ENCODE measurements around the gene GNB1. TPM values are rescaled to one million over a fixed set of nuclear protein-coding genes. Genes with fewer than 3 reads are reported as not detected.

GNB1 gene
- total RNA-seq, 1 experiment from 2014 or later, result 93.7 TPM

DNA sequence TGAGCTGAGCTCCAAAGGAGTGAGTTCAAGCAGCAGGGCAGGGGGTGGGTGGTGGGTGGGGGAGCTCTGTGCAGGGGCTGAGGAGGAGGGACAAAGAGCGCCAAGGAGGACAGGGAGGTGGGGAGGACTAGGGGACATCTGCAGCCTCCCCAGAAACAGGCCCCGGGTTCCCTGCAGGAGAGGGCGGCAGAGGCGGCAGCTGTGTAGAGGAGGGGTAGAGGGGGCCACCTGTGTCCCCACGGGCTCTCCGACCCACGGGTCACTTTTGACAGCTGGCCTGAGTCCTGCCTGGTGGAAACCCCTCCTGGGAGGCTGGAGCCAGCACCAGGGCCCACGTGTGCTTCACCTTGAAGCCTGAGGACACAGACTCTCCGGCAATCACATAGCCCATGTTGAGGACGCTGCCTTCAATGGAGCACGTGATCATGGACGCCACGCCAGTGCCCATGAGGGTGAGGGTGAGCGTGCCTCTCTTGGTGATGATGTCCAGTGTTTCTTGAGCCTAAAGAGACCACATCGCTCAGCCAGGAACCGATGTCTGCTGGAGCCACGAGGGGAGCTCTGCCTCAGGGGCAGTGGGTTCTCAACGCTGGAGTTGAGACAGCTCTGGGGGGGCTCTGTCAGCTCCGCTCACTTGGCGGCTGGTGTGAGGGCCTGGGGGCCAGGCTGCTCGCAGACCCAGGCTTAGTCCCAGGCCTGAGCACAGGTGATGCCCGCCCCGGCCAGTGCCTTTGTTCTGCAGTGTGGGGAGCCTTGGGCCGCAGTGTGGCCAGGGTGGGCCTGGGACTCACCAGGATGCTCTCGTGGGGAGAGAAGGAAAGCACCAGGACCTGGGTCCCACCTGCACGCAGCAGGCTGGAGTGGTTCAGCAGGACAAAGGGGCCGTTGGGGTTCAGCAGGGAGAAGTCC is 34.8 kb upstream of the GNB1 start:
- DNase-seq, result no peak
- no peaks in the 10 kb centered on the region for H3K4me1 ChIP-seq (ENCODE audit: low read length)

DNA sequence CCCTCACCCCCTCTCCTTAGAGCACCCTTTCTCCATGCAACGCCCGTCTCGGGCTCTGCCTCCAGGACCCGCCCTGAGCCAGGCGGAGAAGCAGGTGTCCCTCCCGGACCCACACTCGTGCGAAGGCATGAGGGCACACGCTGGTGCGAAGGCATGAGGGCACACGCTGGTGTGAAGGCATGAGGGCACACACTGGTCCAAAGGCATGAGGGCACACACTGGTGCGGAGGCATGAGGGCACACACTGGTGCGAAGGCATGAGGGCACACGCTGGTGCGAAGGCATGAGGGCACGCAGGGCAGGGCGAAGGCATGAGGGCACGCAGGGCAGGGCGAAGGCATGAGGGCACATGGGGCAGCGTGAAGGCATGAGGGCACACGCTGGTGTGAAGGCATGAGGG is 34.0 kb upstream of the GNB1 start:
- Histone ChIP-seq H3K4me3 (ENCODE audit: low read length) (no peak overlapping the region), H3K27ac (ENCODE audit: low read length) (no peak overlapping the region), H2AFZ (ENCODE audit: low read length) (no peak overlapping the region), H4K20me1 (ENCODE audit: insufficient read depth, low read depth, low read length) (no peaks in the 10 kb centered on the region), H3K27me3 (ENCODE audit: low read length) (no peaks in the 10 kb centered on the region), H3K9me2 (replicated peaks; ENCODE audit: insufficient read depth, low read length) (no peaks in the 10 kb centered on the region), H3K36me3 (ENCODE audit: insufficient read depth, low read length) (no peaks in the 10 kb centered on the region), H3K79me2 (ENCODE audit: low read length) (no peaks in the 10 kb centered on the region), H3K4me1 (ENCODE audit: low read length) (peaks cover under 1% of the 10 kb centered on the region), H3K4me2 (ENCODE audit: low read depth, low read length, poor library complexity, severe bottlenecking) (no peak overlapping the region), H3K9ac (ENCODE audit: low read length) (no peak overlapping the region), H3K9me3 (ENCODE audit: low read length) (no peaks in the 10 kb centered on the region)
- DNase-seq, result no peak

More for the DNA sequence above, 34.8 kb upstream of the GNB1 start:
- Histone ChIP-seq H3K27ac (ENCODE audit: low read length) (no peak overlapping the region), H3K9me3 (ENCODE audit: low read length) (no peaks in the 10 kb centered on the region), H3K27me3 (ENCODE audit: low read length) (no peaks in the 10 kb centered on the region), H3K79me2 (ENCODE audit: low read length) (no peaks in the 10 kb centered on the region), H2AFZ (ENCODE audit: low read length) (no peak overlapping the region), H3K9ac (ENCODE audit: low read length) (no peak overlapping the region), H3K4me3 (ENCODE audit: low read length) (no peak overlapping the region), H3K9me2 (replicated peaks; ENCODE audit: insufficient read depth, low read length) (no peaks in the 10 kb centered on the region), H4K20me1 (ENCODE audit: insufficient read depth, low read depth, low read length) (no peaks in the 10 kb centered on the region), H3K36me3 (ENCODE audit: insufficient read depth, low read length) (no peaks in the 10 kb centered on the region), H3K4me2 (ENCODE audit: low read depth, low read length, poor library complexity, severe bottlenecking) (no peak overlapping the region)

- H3K27me3 ChIP-seq (ENCODE audit: low read length), result no peaks in the 10 kb centered on the region
Measured at GRCh38 chr1:1924386-1924785, 33.5 kb upstream of the GNB1 start.

DNA sequence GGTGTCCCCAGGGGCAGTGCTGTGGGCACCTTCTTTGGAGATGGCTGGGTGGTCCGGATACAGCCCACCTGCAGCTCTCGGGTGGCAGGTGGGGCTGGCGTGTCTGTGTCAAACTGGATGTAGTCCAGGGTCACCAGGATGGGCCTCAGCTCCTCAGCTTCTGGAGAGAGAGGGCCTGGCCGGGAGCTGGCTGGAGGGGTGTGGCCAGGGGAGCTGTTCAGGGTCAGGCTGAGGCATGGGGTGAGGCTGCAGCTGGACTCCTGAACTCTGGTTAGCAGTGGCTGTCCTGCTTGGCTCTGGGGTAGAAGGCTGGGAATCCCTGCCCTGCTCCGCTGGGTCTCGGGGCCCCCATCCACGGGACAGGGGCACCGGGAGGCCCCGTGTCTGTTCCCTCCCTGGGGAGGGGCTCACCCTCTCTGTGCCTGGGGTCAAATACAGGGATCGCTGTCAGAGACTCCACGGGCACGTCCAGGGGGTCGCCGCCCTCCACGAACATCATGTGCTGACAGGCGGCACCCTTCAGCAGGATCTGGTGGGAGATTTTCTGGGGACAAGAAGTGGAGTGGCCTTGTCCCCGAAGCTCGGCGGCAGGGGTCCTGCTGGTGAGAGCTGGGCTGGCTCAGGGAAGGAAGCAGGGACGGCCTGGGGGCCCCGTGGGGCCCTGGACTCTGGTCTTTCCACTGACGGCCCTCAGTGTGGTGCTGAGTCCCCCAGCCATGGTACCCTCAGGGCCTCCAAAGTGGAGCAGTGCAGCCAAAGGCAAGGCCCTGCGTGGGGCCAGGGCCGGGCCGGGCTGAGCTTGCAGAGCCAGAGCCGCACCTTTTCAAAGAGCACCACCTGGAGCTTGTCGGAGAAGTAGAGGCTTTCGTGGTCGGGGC is 32.3 kb upstream of the GNB1 start:
- no peaks in the 10 kb centered on the region for H3K9me2 ChIP-seq (replicated peaks; ENCODE audit: insufficient read depth, low read length)
- no peak overlapping the region for H3K4me3 ChIP-seq (ENCODE audit: low read length)
- H3K9ac ChIP-seq (ENCODE audit: low read length), result no peak overlapping the region
- H3K4me1 ChIP-seq (ENCODE audit: low read length), result peaks cover 9% of the 10 kb centered on the region
- no peaks in the 10 kb centered on the region for H3K36me3 ChIP-seq (ENCODE audit: insufficient read depth, low read length)
- no peaks in the 10 kb centered on the region for H3K27me3 ChIP-seq (ENCODE audit: low read length)
- H3K9me3 ChIP-seq (ENCODE audit: low read length), result no peaks in the 10 kb centered on the region
- H3K27ac ChIP-seq (ENCODE audit: low read length), result no peak overlapping the region
- no peak overlapping the region for H3K4me2 ChIP-seq (ENCODE audit: low read depth, low read length, poor library complexity, severe bottlenecking)
- no peak overlapping the region for H2AFZ ChIP-seq (ENCODE audit: low read length)
- H3K79me2 ChIP-seq (ENCODE audit: low read length), result no peaks in the 10 kb centered on the region
- no peak for DNase-seq
- H4K20me1 ChIP-seq (ENCODE audit: insufficient read depth, low read depth, low read length), result 0 out of 2 replicates have a peak, but pooled peaks cover 4% of the 10 kb centered on the region

More at GRCh38 chr1:1924386-1924785, 33.5 kb upstream of the GNB1 start:
- no peak for DNase-seq
- Histone ChIP-seq H3K36me3 (ENCODE audit: insufficient read depth, low read length) (no peaks in the 10 kb centered on the region), H3K79me2 (ENCODE audit: low read length) (no peaks in the 10 kb centered on the region), H3K4me2 (ENCODE audit: low read depth, low read length, poor library complexity, severe bottlenecking) (no peak overlapping the region), H3K9ac (ENCODE audit: low read length) (no peak overlapping the region), H3K27ac (ENCODE audit: low read length) (no peak overlapping the region), H3K9me3 (ENCODE audit: low read length) (no peaks in the 10 kb centered on the region), H3K9me2 (replicated peaks; ENCODE audit: insufficient read depth, low read length) (no peaks in the 10 kb centered on the region), H2AFZ (ENCODE audit: low read length) (no peak overlapping the region), H4K20me1 (ENCODE audit: insufficient read depth, low read depth, low read length) (no peaks in the 10 kb centered on the region), H3K4me3 (ENCODE audit: low read length) (no peak overlapping the region), H3K4me1 (ENCODE audit: low read length) (peaks cover 4% of the 10 kb centered on the region)

GRCh38 chr1:1922702-1922955 is 31.7 kb upstream of the GNB1 start:
- Histone ChIP-seq H3K36me3 (ENCODE audit: insufficient read depth, low read length) (no peaks in the 10 kb centered on the region), H3K4me1 (ENCODE audit: low read length) (peaks cover 9% of the 10 kb centered on the region), H3K4me2 (ENCODE audit: low read depth, low read length, poor library complexity, severe bottlenecking) (no peak overlapping the region), H3K27ac (ENCODE audit: low read length) (no peak overlapping the region), H4K20me1 (ENCODE audit: insufficient read depth, low read depth, low read length) (0 out of 2 replicates have a peak, but pooled peaks cover 4% of the 10 kb centered on the region), H2AFZ (ENCODE audit: low read length) (no peak overlapping the region), H3K9ac (ENCODE audit: low read length) (no peak overlapping the region), H3K9me3 (ENCODE audit: low read length) (no peaks in the 10 kb centered on the region), H3K27me3 (ENCODE audit: low read length) (no peaks in the 10 kb centered on the region), H3K4me3 (ENCODE audit: low read length) (no peak overlapping the region), H3K9me2 (replicated peaks; ENCODE audit: insufficient read depth, low read length) (no peaks in the 10 kb centered on the region), H3K79me2 (ENCODE audit: low read length) (no peaks in the 10 kb centered on the region)
- DNase-seq, result no peak

- Histone ChIP-seq H3K4me2 (ENCODE audit: low read depth, low read length, poor library complexity, severe bottlenecking) (no peak overlapping the region), H3K4me3 (ENCODE audit: low read length) (no peak overlapping the region), H3K9ac (ENCODE audit: low read length) (no peak overlapping the region), H3K36me3 (ENCODE audit: insufficient read depth, low read length) (no peaks in the 10 kb centered on the region), H3K9me3 (ENCODE audit: low read length) (no peaks in the 10 kb centered on the region), H3K27ac (ENCODE audit: low read length) (no peak overlapping the region), H4K20me1 (ENCODE audit: insufficient read depth, low read depth, low read length) (0 out of 2 replicates have a peak, but pooled peaks cover 4% of the 10 kb centered on the region), H3K9me2 (replicated peaks; ENCODE audit: insufficient read depth, low read length) (no peaks in the 10 kb centered on the region), H3K79me2 (ENCODE audit: low read length) (no peaks in the 10 kb centered on the region), H3K27me3 (ENCODE audit: low read length) (no peaks in the 10 kb centered on the region), H3K4me1 (ENCODE audit: low read length) (peaks cover 9% of the 10 kb centered on the region), H2AFZ (ENCODE audit: low read length) (no peak overlapping the region)
- no peak for DNase-seq
Measured at GRCh38 chr1:1921901-1922701, 31.2 kb upstream of the GNB1 start.

DNA sequence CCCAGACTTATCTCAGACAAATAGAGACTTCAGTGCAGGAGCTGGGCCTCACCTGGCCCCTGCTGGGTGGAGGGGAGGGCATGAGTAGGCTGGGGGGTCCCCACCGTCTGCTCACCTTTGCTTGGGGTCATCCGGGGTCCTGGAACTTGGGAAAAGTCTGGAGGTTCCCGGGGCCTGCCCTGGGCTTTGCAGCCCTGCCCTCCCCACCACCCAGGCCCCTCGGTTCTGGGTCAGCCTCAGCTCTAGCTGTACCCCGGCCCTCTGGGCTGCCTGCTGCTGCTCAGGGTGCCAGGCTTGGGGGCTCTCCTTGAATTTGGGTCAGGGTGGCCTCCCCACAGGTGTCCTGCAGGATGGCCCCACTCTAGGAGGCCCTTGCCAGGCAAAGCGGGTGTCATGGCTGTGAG is 30.6 kb upstream of the GNB1 start:
- Histone ChIP-seq H3K9me2 (replicated peaks; ENCODE audit: insufficient read depth, low read length) (no peaks in the 10 kb centered on the region), H3K4me2 (ENCODE audit: low read depth, low read length, poor library complexity, severe bottlenecking) (no peak overlapping the region)

More for the DNA sequence above, 30.6 kb upstream of the GNB1 start:
- Histone ChIP-seq H3K36me3 (ENCODE audit: insufficient read depth, low read length) (no peaks in the 10 kb centered on the region), H3K27ac (ENCODE audit: low read length) (no peak overlapping the region), H3K27me3 (ENCODE audit: low read length) (no peaks in the 10 kb centered on the region), H3K4me3 (ENCODE audit: low read length) (no peak overlapping the region), H3K9me3 (ENCODE audit: low read length) (no peaks in the 10 kb centered on the region), H3K4me1 (ENCODE audit: low read length) (peaks cover 9% of the 10 kb centered on the region), H3K9ac (ENCODE audit: low read length) (no peak overlapping the region), H3K79me2 (ENCODE audit: low read length) (no peaks in the 10 kb centered on the region), H2AFZ (ENCODE audit: low read length) (no peak overlapping the region), H4K20me1 (ENCODE audit: insufficient read depth, low read depth, low read length) (0 out of 2 replicates have a peak, but pooled peaks cover 4% of the 10 kb centered on the region)
- DNase-seq, result no peak
